ENCODE data around the gene MTUS2. TPM values are rescaled to one million over a fixed set of nuclear protein-coding genes. Genes with fewer than 3 reads are reported as not detected.

The MTUS2 gene
- total RNA-seq, 1 donor from 2014 or later, result 0.90 TPM

GRCh38 chr13:28851422-28851821, 31.3 kb downstream of the MTUS2 start:
- Mint-ChIP-seq H3K9me3 (ENCODE audit: unreplicated experiment) (no peaks in the 10 kb centered on the region), H3K27ac (ENCODE audit: unreplicated experiment) (no peak overlapping the region), H3K36me3 (ENCODE audit: low read depth, unreplicated experiment) (no peaks in the 10 kb centered on the region), H3K27me3 (ENCODE audit: unreplicated experiment) (no peaks in the 10 kb centered on the region), H3K4me3 (ENCODE audit: unreplicated experiment) (no peak overlapping the region), H3K4me1 (ENCODE audit: unreplicated experiment) (no peaks in the 10 kb centered on the region)
- no peak for TF ChIP-seq CTCF (IDR thresholded peaks at IDR 0.05; ENCODE audit: unreplicated experiment)
- DNase-seq (ENCODE audit: low spot score), result no peak

- H3K9me3 Mint-ChIP-seq (ENCODE audit: unreplicated experiment), result no peaks in the 10 kb centered on the region
Measured at GRCh38 chr13:28854657-28855056, 34.5 kb downstream of the MTUS2 start.

GRCh38 chr13:28856287-28856686, 36.1 kb downstream of the MTUS2 start:
- no peak overlapping the region for H3K4me3 Mint-ChIP-seq (ENCODE audit: unreplicated experiment)
- no peaks in the 10 kb centered on the region for H3K36me3 Mint-ChIP-seq (ENCODE audit: low read depth, unreplicated experiment)
- no peak overlapping the region for H3K27ac Mint-ChIP-seq (ENCODE audit: unreplicated experiment)
- no peaks in the 10 kb centered on the region for H3K9me3 Mint-ChIP-seq (ENCODE audit: unreplicated experiment)
- no peak for DNase-seq (ENCODE audit: low spot score)
- H3K27me3 Mint-ChIP-seq (ENCODE audit: unreplicated experiment), result no peaks in the 10 kb centered on the region
- TF ChIP-seq CTCF (IDR thresholded peaks at IDR 0.05; ENCODE audit: unreplicated experiment), result no peak
- no peaks in the 10 kb centered on the region for H3K4me1 Mint-ChIP-seq (ENCODE audit: unreplicated experiment)

More at GRCh38 chr13:28854657-28855056, 34.5 kb downstream of the MTUS2 start:
- Mint-ChIP-seq H3K27ac (ENCODE audit: unreplicated experiment) (no peak overlapping the region), H3K4me1 (ENCODE audit: unreplicated experiment) (no peaks in the 10 kb centered on the region), H3K36me3 (ENCODE audit: low read depth, unreplicated experiment) (no peaks in the 10 kb centered on the region), H3K4me3 (ENCODE audit: unreplicated experiment) (no peak overlapping the region), H3K27me3 (ENCODE audit: unreplicated experiment) (no peaks in the 10 kb centered on the region)
- no peak for DNase-seq (ENCODE audit: low spot score)
- no peak for TF ChIP-seq CTCF (IDR thresholded peaks at IDR 0.05; ENCODE audit: unreplicated experiment)

GRCh38 chr13:28859069-28859468, 38.9 kb downstream of the MTUS2 start:
- H3K4me3 Mint-ChIP-seq (ENCODE audit: unreplicated experiment), result no peak overlapping the region
- no peaks in the 10 kb centered on the region for H3K27me3 Mint-ChIP-seq (ENCODE audit: unreplicated experiment)
- no peak for TF ChIP-seq CTCF (IDR thresholded peaks at IDR 0.05; ENCODE audit: unreplicated experiment)
- H3K4me1 Mint-ChIP-seq (ENCODE audit: unreplicated experiment), result no peaks in the 10 kb centered on the region
- no peaks in the 10 kb centered on the region for H3K36me3 Mint-ChIP-seq (ENCODE audit: low read depth, unreplicated experiment)
- H3K27ac Mint-ChIP-seq (ENCODE audit: unreplicated experiment), result no peak overlapping the region
- no peak for DNase-seq (ENCODE audit: low spot score)
- H3K9me3 Mint-ChIP-seq (ENCODE audit: unreplicated experiment), result no peaks in the 10 kb centered on the region

GRCh38 chr13:28859717-28860116, 39.6 kb downstream of the MTUS2 start:
- Mint-ChIP-seq H3K4me1 (ENCODE audit: unreplicated experiment) (no peaks in the 10 kb centered on the region), H3K36me3 (ENCODE audit: low read depth, unreplicated experiment) (no peaks in the 10 kb centered on the region), H3K27ac (ENCODE audit: unreplicated experiment) (no peak overlapping the region), H3K27me3 (ENCODE audit: unreplicated experiment) (no peaks in the 10 kb centered on the region), H3K4me3 (ENCODE audit: unreplicated experiment) (no peak overlapping the region), H3K9me3 (ENCODE audit: unreplicated experiment) (no peaks in the 10 kb centered on the region)
- TF ChIP-seq CTCF (IDR thresholded peaks at IDR 0.05; ENCODE audit: unreplicated experiment), result no peak
- no peak for DNase-seq (ENCODE audit: low spot score)
